Glutamatergic neuron (in vitro differentiated cells): Measurements from ENCODE around the gene TFAP2E. TPM values are rescaled to one million over a fixed set of nuclear protein-coding genes. Genes with fewer than 3 reads are reported as not detected.

Experiments
- DNase-seq: peaks from one replicate; pipeline ENCODE4 v3.0.0; 2022
- H3K27ac Mint-ChIP-seq: one replicate; pipeline ENCODE4 v1.8.0; 2020; ENCODE audit warnings: mild to moderate bottlenecking, mixed read lengths, inconsistent platforms; ENCODE audit not compliant: unreplicated experiment
- H3K27me3 Mint-ChIP-seq: one replicate; pipeline ENCODE4 v1.8.0; 2020; ENCODE audit warnings: mild to moderate bottlenecking, moderate library complexity, mixed read lengths, inconsistent platforms; ENCODE audit not compliant: unreplicated experiment
- H3K36me3 Mint-ChIP-seq: one replicate; pipeline ENCODE4 v1.8.0; 2020; ENCODE audit warnings: mild to moderate bottlenecking, mixed read lengths, inconsistent platforms; ENCODE audit not compliant: unreplicated experiment
- H3K4me1 Mint-ChIP-seq: one replicate; pipeline ENCODE4 v1.8.0; 2020; ENCODE audit warnings: mild to moderate bottlenecking, low read depth, mixed read lengths, inconsistent platforms; ENCODE audit not compliant: unreplicated experiment
- H3K4me3 Mint-ChIP-seq: one replicate; pipeline ENCODE4 v1.8.0; 2020; ENCODE audit warnings: mild to moderate bottlenecking, mixed read lengths, inconsistent platforms; ENCODE audit not compliant: unreplicated experiment
- H3K9me3 Mint-ChIP-seq: one replicate; pipeline ENCODE4 v1.8.0; 2020; ENCODE audit warnings: mild to moderate bottlenecking, moderate library complexity, mixed read lengths, inconsistent platforms; ENCODE audit not compliant: unreplicated experiment
- CTCF ChIP-seq: fragments of 200-600 bp; sonication (generic); IDR thresholded peaks from one replicate; pipeline ENCODE4 v1.5.0; 2021; ENCODE audit not compliant: partially characterized antibody, unreplicated experiment
- total RNA-seq: library from RNA; stranded (reverse); fragmentation: NEBNext Ultra II Directional; extraction: Animal tissue kit (Norgen Biotek cat#: 25700); gene quantifications from one replicate; pipeline ENCODE4 v1.2.1, GENCODE V29; 2021; ENCODE audit not compliant: unreplicated experiment

TFAP2E gene
- total RNA-seq, 1 donor from 2014 or later: 1.1 TPM

- no peak overlapping the region for H3K4me3 Mint-ChIP-seq
- H3K27me3 Mint-ChIP-seq: peaks cover 2% of the 10 kb centered on the region
- H3K9me3 Mint-ChIP-seq: peaks cover 2% of the 10 kb centered on the region
- DNase-seq: no peak
- peaks cover 5% of the 10 kb centered on the region for H3K4me1 Mint-ChIP-seq
- H3K36me3 Mint-ChIP-seq: no peaks in the 10 kb centered on the region
- TF ChIP-seq CTCF: no peak
- H3K27ac Mint-ChIP-seq: no peak overlapping the region
Observed at GRCh38 chr1:35605071-35605866, 32.2 kb downstream of the TFAP2E start.

DNA sequence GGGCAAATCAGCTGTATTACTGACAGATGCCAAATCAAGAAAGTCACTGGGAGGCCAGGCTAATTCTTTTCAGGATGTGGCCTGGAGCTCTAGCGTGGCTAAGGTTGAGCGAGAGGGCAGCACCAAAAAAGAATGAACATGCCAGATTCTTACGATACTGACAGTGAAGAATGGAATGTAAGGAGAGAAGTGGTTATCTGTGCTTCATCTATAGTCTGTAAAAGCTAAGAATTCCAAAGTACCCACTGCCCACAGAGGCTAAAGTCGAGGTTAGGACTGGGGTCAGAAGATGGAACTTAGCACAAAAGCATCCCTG is 32.7 kb downstream of the TFAP2E start:
- no peak overlapping the region for H3K27ac Mint-ChIP-seq
- no peak for DNase-seq
- no peak overlapping the region for H3K4me3 Mint-ChIP-seq
- no peaks in the 10 kb centered on the region for H3K27me3 Mint-ChIP-seq
- no peaks in the 10 kb centered on the region for H3K36me3 Mint-ChIP-seq
- no peak for TF ChIP-seq CTCF
- H3K9me3 Mint-ChIP-seq: peaks cover 2% of the 10 kb centered on the region
- H3K4me1 Mint-ChIP-seq: peaks cover 6% of the 10 kb centered on the region

- no peak for TF ChIP-seq CTCF
- peaks cover 4% of the 10 kb centered on the region for H3K4me1 Mint-ChIP-seq
- no peak overlapping the region for H3K4me3 Mint-ChIP-seq
- no peaks in the 10 kb centered on the region for H3K36me3 Mint-ChIP-seq
- H3K27me3 Mint-ChIP-seq: no peaks in the 10 kb centered on the region
- no peak overlapping the region for H3K27ac Mint-ChIP-seq
- DNase-seq: no peak
- no peaks in the 10 kb centered on the region for H3K9me3 Mint-ChIP-seq
Observed at GRCh38 chr1:35611655-35612054, 38.5 kb downstream of the TFAP2E start.

DNA sequence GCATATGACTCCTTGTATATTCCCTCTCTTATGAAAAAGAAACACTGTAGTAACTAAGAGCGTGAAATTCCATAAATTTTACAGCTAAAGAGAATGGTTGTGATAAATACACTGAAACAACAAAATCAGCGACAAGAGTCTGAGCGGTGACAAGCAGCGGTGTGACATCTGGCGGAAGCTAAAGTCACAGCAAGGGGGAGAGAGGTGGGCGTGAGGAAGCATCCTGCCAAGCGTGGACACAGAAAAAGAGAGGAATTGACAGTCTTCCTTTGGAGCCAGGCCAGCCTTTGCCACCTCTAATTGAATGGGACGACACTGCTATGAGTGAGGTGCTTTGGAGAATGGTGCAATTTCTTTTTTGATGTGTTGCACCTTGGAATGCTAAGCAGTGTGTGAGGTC is 42.3 kb downstream of the TFAP2E start:
- Mint-ChIP-seq H3K27me3 (no peaks in the 10 kb centered on the region), H3K27ac (no peak overlapping the region), H3K4me1 (peaks cover 11% of the 10 kb centered on the region), H3K36me3 (no peaks in the 10 kb centered on the region), H3K4me3 (no peak overlapping the region), H3K9me3 (no peaks in the 10 kb centered on the region)
- no peak for DNase-seq
- TF ChIP-seq CTCF: no peak

- Mint-ChIP-seq H3K36me3 (no peaks in the 10 kb centered on the region), H3K4me1 (peaks cover 23% of the 10 kb centered on the region), H3K9me3 (no peaks in the 10 kb centered on the region), H3K27ac (no peak overlapping the region), H3K27me3 (no peaks in the 10 kb centered on the region), H3K4me3 (no peak overlapping the region)
- TF ChIP-seq CTCF: no peak
- no peak for DNase-seq
Observed at GRCh38 chr1:35619237-35620121, 46.4 kb downstream of the TFAP2E start.
